ENCODE measurements around the gene ZHX3. TPM values are rescaled to one million over a fixed set of nuclear protein-coding genes. Genes with fewer than 3 reads are reported as not detected.

The ZHX3 gene
- total and polyA plus RNA-seq, 4 donors = 3.2 to 30.0 (median 8.0) TPM

DNA sequence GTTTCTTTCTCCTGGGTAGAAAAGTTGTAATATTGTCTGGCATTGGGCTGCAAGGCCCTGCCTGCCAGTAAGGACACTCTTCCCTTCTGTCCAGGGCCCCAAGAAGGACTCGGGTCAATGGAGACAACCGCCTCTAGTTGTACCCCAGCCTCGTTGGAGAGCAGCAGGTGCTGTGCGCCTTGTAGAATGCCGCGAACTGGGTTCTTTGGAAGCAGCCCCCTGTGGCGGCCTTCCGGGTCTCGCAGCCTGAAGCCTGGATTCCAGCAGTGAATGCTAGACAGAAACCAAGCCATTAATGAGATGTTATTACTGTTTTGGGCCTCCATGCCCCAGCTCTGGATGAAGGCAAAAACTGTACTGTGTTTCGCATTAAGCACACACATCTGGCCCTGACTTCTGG, 143.2 kb downstream of the ZHX3 start:
- no peaks in the 10 kb centered on the region for H3K27me3 ChIP-seq (ENCODE audit: control insufficient read depth in 4 of 4, insufficient read depth in 4 of 4, low read length in 3 of 4)
- H3K27ac ChIP-seq (ENCODE audit: low read depth in 1 of 2, low read length in 2 of 2) = no peak overlapping the region
- no peak overlapping the region for H3K4me3 ChIP-seq (ENCODE audit: low read depth in 1 of 3, low read length in 3 of 3)
- DNase-seq (ENCODE audit: low spot score) = no peak
- peaks cover 0 to 5% (median 0%) of the 10 kb centered on the region in 4 donors for H3K4me1 ChIP-seq (ENCODE audit: control insufficient read depth in 4 of 4, insufficient read depth in 4 of 4, low read length in 3 of 4)
- H3K9ac ChIP-seq (ENCODE audit: low read depth in 1 of 2, low read length in 2 of 2) = no peak overlapping the region
- WGBS = 95% methylated on average over 10 of the region's 10 CpGs
- no peaks in the 10 kb centered on the region for H3K9me3 ChIP-seq (ENCODE audit: control insufficient read depth in 4 of 4, low read length in 3 of 4)
- peaks cover 0 to 29% (median 4%) of the 10 kb centered on the region in 4 donors for H3K36me3 ChIP-seq (ENCODE audit: control insufficient read depth in 4 of 4, insufficient read depth in 3 of 4, low read depth in 1 of 4, low read length in 3 of 4)
- TF ChIP-seq, protein P1, sequence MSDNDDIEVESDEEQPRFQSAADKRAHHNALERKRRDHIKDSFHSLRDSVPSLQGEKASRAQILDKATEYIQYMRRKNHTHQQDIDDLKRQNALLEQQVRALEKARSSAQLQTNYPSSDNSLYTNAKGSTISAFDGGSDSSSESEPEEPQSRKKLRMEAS (IDR thresholded peaks at IDR 0.05) = no peak

DNA sequence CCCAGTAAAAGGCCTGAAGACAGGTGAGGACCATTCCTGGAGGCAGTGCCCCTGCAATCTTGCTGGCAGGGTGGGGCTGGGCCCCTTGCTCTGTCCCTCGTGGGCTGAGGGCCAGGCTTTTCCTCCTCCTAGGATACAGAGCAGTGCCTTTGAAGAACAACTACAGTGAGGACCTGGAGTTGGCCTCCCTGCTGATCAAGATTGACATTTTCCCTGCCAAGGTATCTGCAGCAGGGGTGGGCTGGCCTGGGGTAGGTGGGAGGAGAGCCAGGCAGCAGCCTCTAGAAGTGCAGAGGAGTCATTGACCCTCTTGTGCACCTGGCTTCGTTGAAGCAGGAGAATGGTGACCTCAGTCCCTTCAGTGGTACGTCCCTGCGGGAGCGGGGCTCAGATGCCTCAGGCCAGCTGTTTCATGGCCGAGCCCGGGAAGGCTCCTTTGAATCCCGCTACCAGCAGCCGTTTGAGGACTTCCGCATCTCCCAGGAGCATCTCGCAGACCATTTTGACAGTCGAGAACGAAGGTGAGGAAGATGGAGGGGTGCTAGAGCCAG, 143.7 kb downstream of the ZHX3 start:
- H3K4me3 ChIP-seq (ENCODE audit: low read depth in 1 of 3, low read length in 3 of 3) = no peak overlapping the region
- no peaks in the 10 kb centered on the region for H3K27me3 ChIP-seq (ENCODE audit: control insufficient read depth in 4 of 4, insufficient read depth in 4 of 4, low read length in 3 of 4)
- peaks cover 1 to 34% (median 6%) of the 10 kb centered on the region in 4 donors for H3K36me3 ChIP-seq (ENCODE audit: control insufficient read depth in 4 of 4, insufficient read depth in 3 of 4, low read depth in 1 of 4, low read length in 3 of 4)
- peak; percentile 20 for DNase-seq (ENCODE audit: low spot score)
- WGBS = 92% methylated on average over 13 of the region's 13 CpGs
- peak overlapping the region in 1 of 2 donors; percentile 10 for H3K27ac ChIP-seq (ENCODE audit: low read depth in 1 of 2, low read length in 2 of 2)
- no peaks in the 10 kb centered on the region for H3K9me3 ChIP-seq (ENCODE audit: control insufficient read depth in 4 of 4, low read length in 3 of 4)
- TF ChIP-seq RXRA (IDR thresholded peaks at IDR 0.05) = no peak
- no peak for TF ChIP-seq EGR1 (IDR thresholded peaks at IDR 0.05; ENCODE audit: low read depth in 2 of 2)
- no peak for TF ChIP-seq SP1 (IDR thresholded peaks at IDR 0.05)
- no peak overlapping the region for H3K9ac ChIP-seq (ENCODE audit: low read depth in 1 of 2, low read length in 2 of 2)
- H3K4me1 ChIP-seq (ENCODE audit: control insufficient read depth in 4 of 4, insufficient read depth in 4 of 4, low read length in 3 of 4) = peaks cover 0 to 5% (median 0%) of the 10 kb centered on the region in 4 donors

DNA sequence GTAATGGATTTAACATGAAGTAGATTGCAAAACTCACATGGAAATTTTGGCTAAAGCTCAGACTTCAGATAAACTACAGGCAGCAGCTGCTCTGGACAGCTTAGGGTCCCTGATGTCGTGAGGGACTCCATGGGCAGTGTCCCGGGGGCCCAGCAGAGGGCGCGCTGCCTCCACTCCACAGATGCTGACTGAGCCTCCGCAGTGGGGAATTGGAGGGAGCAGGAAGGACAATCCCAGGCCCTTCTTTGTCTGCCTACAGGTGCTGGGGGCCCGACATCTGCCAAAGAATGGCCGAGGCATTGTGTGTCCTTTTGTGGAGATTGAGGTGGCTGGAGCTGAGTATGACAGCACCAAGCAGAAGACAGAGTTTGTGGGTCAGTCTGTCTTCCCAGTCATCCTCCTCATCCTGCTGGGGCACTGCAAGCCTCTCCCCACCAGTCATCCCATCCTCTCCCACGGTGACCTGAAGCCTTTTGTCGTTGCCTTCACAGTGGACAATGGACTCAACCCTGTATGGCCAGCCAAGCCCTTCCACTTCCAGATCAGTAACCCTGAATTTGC, 144.3 kb downstream of the ZHX3 start:
- no peaks in the 10 kb centered on the region for H3K27me3 ChIP-seq (ENCODE audit: control insufficient read depth in 4 of 4, insufficient read depth in 4 of 4, low read length in 3 of 4)
- H3K9ac ChIP-seq (ENCODE audit: low read depth in 1 of 2, low read length in 2 of 2) = no peak overlapping the region
- peaks cover 1 to 39% (median 6%) of the 10 kb centered on the region in 4 donors for H3K36me3 ChIP-seq (ENCODE audit: control insufficient read depth in 4 of 4, insufficient read depth in 3 of 4, low read depth in 1 of 4, low read length in 3 of 4)
- TF ChIP-seq, protein P2, sequence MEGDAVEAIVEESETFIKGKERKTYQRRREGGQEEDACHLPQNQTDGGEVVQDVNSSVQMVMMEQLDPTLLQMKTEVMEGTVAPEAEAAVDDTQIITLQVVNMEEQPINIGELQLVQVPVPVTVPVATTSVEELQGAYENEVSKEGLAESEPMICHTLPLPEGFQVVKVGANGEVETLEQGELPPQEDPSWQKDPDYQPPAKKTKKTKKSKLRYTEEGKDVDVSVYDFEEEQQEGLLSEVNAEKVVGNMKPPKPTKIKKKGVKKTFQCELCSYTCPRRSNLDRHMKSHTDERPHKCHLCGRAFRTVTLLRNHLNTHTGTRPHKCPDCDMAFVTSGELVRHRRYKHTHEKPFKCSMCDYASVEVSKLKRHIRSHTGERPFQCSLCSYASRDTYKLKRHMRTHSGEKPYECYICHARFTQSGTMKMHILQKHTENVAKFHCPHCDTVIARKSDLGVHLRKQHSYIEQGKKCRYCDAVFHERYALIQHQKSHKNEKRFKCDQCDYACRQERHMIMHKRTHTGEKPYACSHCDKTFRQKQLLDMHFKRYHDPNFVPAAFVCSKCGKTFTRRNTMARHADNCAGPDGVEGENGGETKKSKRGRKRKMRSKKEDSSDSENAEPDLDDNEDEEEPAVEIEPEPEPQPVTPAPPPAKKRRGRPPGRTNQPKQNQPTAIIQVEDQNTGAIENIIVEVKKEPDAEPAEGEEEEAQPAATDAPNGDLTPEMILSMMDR (IDR thresholded peaks at IDR 0.05; ENCODE audit: low read depth, low read length, missing input control) = peak; percentile 94
- TF ChIP-seq RXRA (IDR thresholded peaks at IDR 0.05) = peak in 1 of 2 donors; percentile 13
- no peak for TF ChIP-seq HNF4A (conservative IDR thresholded peaks at IDR 0.05)
- TF ChIP-seq RAD21 (IDR thresholded peaks at IDR 0.05) = peak; percentile 98 to 99
- TF ChIP-seq, protein P1 (IDR thresholded peaks at IDR 0.05) = no peak
- WGBS = 17% methylated on average over 9 of the region's 9 CpGs
- H3K4me1 ChIP-seq (ENCODE audit: control insufficient read depth in 4 of 4, insufficient read depth in 4 of 4, low read length in 3 of 4) = peaks cover 0 to 5% (median 0%) of the 10 kb centered on the region in 4 donors
- peak; percentile 86 for DNase-seq (ENCODE audit: low spot score)
- H3K27ac ChIP-seq (ENCODE audit: low read depth in 1 of 2, low read length in 2 of 2) = peak overlapping the region in 1 of 2 donors; percentile 10
- H3K4me3 ChIP-seq (ENCODE audit: low read depth in 1 of 3, low read length in 3 of 3) = no peak overlapping the region
- H3K9me3 ChIP-seq (ENCODE audit: control insufficient read depth in 4 of 4, low read length in 3 of 4) = no peaks in the 10 kb centered on the region

All from liver (tissue), 9 donors.